ENCODE measurements around the gene SNX30. TPM values are rescaled to one million over a fixed set of nuclear protein-coding genes. Genes with fewer than 3 reads are reported as not detected.
A peak's percentile ranks its signal among the peaks of the same experiment; 100 is the strongest.

The SNX30 gene
- total RNA-seq, 4 donors from 2014 or later, result 6.2 to 18.2 (median 10.4) TPM

DNA sequence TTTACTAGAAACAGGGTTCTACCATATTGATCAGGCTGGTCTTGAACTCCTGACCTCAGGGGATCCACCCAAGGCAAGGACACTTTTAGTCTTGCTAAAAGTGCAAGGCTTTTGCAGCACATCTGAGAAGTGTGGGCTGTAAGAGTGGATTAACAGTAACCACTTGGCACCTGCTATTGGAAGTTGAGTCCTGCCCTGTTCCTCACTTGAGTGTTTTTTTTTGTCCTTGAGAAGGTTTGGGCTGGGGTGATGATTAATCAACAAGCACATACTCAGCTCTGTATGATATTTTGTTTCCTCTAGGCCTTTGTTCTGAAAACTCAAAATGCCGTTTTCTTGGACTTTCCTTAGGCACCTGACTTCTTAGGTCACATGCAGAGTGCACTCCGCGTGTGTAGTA is 37.4 kb downstream of the SNX30 start:
- no peaks in the 10 kb centered on the region for H3K9me3 ChIP-seq
- H3K27me3 ChIP-seq, result no peaks in the 10 kb centered on the region
- no peak for ATAC-seq
- no peak overlapping the region for H3K27ac ChIP-seq
- no peak overlapping the region for H3K4me3 ChIP-seq
- H3K36me3 ChIP-seq, result no peaks in the 10 kb centered on the region
- peaks cover 4 to 32% (median 8%) of the 10 kb centered on the region in 3 donors for H3K4me1 ChIP-seq
- TF ChIP-seq POLR2A (IDR thresholded peaks at IDR 0.05) (no peak), EP300 (IDR thresholded peaks at IDR 0.05) (no peak), POLR2AphosphoS5 (IDR thresholded peaks at IDR 0.05) (no peak)
- TF ChIP-seq, protein P1, sequence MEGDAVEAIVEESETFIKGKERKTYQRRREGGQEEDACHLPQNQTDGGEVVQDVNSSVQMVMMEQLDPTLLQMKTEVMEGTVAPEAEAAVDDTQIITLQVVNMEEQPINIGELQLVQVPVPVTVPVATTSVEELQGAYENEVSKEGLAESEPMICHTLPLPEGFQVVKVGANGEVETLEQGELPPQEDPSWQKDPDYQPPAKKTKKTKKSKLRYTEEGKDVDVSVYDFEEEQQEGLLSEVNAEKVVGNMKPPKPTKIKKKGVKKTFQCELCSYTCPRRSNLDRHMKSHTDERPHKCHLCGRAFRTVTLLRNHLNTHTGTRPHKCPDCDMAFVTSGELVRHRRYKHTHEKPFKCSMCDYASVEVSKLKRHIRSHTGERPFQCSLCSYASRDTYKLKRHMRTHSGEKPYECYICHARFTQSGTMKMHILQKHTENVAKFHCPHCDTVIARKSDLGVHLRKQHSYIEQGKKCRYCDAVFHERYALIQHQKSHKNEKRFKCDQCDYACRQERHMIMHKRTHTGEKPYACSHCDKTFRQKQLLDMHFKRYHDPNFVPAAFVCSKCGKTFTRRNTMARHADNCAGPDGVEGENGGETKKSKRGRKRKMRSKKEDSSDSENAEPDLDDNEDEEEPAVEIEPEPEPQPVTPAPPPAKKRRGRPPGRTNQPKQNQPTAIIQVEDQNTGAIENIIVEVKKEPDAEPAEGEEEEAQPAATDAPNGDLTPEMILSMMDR (IDR thresholded peaks at IDR 0.05), result no peak
- WGBS, 2 donors (ENCODE audit: low coverage in 1 of 2), result 90% methylated on average over 2 of the region's 3 CpGs; no CpG with 5 or more reads in 1 of the 2 donors

DNA sequence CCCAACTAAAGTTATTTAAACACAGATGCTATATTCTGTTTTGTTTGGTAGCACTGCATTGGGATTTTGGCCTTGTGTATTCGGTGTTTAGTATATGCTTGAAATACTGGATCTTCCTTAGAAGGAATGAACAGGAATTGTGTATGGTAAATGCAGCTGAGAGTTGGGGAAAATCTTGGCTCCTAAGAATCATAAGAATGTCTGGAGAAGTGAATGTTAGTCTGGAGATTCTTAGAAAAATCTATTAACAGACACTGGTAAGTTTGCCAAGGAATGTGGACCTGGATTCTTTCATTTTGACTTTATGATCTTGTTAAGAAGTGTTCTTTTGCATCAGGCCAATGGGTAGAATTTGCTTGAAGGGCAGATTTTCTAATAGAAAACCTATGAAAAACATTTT is 38.9 kb downstream of the SNX30 start:
- no peaks in the 10 kb centered on the region for H3K27me3 ChIP-seq
- no peaks in the 10 kb centered on the region for H3K36me3 ChIP-seq
- no peaks in the 10 kb centered on the region for H3K9me3 ChIP-seq
- WGBS, 2 donors (ENCODE audit: low coverage in 1 of 2), result 27% methylated on average over 1 of the region's 1 CpG
- peaks cover 4 to 33% (median 8%) of the 10 kb centered on the region in 3 donors for H3K4me1 ChIP-seq
- no peak overlapping the region for H3K4me3 ChIP-seq
- peak overlapping the region in 3 of 4 donors; percentile 14 to 67 (median 53) for H3K27ac ChIP-seq
- peak; percentile 31 for ATAC-seq
- no peak for TF ChIP-seq POLR2A (IDR thresholded peaks at IDR 0.05)
- TF ChIP-seq, protein P1 (IDR thresholded peaks at IDR 0.05), result no peak
- TF ChIP-seq POLR2AphosphoS5 (IDR thresholded peaks at IDR 0.05), result peak; percentile 45

DNA sequence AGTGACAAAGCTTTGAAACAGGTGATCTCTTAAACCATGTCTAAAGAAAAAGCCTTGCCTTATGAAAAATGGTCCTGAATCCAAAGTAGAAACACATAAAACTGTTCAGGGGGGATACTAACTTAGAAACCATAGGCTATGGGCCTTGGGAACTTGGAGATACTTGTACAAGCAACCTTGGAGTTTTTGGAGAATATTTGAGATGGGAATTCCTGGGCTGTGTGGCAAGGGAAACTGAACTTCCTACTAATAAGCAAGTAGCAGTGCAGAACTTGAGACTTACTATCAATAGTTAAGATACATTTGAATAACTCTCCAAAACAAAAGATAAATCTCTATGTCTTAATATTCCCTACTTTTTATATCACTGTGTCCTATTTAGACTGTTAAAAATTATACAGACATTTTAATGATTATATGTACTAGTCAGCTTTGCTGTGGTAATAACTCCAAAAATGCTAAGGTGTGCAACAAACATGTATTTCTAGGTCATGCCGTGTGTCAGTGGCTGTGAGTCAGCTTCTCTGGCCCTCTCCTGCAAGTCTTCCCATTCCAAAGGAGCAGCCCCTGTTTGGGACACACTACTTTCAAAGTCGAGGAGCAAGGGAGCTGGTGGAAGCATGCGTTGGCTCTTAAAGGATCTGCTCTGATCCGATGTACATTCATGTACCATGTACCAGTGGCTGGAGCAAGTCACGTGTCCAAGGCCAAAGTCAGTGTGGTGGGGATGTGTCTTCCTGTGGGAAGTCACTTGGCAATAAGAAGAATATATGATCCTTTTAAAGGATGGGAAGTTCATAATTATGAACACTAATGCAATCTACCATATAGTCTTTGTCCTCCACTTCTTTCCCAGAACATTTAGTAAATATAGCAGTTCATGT is 39.6 kb downstream of the SNX30 start:
- 46 to 81% methylated on average over 3 to 5 of the region's 5 CpGs for WGBS, 2 donors (ENCODE audit: low coverage in 1 of 2)
- Histone ChIP-seq H3K4me1 (peaks cover 4 to 26% (median 8%) of the 10 kb centered on the region in 3 donors), H3K36me3 (no peaks in the 10 kb centered on the region), H3K4me3 (no peak overlapping the region), H3K9me3 (no peaks in the 10 kb centered on the region), H3K27ac (peak overlapping the region in 3 of 4 donors; percentile 14 to 67 (median 53)), H3K27me3 (no peaks in the 10 kb centered on the region)
- ATAC-seq, result no peak
- no peak for TF ChIP-seq POLR2A (IDR thresholded peaks at IDR 0.05)
- TF ChIP-seq, protein P1 (IDR thresholded peaks at IDR 0.05), result no peak
- no peak for TF ChIP-seq POLR2AphosphoS5 (IDR thresholded peaks at IDR 0.05)
- no peak for TF ChIP-seq EP300 (IDR thresholded peaks at IDR 0.05)

DNA sequence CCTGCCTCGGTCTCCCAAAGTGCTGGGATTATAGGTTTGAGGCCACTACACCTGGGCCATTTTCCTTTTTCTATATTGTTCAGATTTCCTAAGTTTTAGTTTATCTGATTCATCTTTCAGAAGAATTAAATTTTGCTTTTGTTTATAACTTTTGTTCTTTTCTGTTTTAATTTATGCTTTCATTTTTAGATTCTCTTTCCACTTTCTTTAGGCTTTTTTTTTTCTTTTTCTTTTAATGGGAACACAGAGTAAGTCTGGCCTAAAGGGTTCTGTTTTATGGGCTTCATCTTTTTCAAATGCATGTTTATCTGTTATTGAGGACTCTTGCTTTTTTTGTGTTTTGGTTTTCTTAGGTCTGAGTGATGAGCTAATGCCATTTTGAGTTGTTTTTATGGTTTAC is 42.1 kb downstream of the SNX30 start:
- TF ChIP-seq POLR2A (IDR thresholded peaks at IDR 0.05), result no peak
- TF ChIP-seq EP300 (IDR thresholded peaks at IDR 0.05), result no peak
- TF ChIP-seq, protein P1 (IDR thresholded peaks at IDR 0.05), result no peak
- TF ChIP-seq POLR2AphosphoS5 (IDR thresholded peaks at IDR 0.05), result no peak
- Histone ChIP-seq H3K27me3 (no peaks in the 10 kb centered on the region), H3K27ac (no peak overlapping the region), H3K36me3 (no peaks in the 10 kb centered on the region), H3K4me1 (peaks cover 4 to 38% (median 8%) of the 10 kb centered on the region in 3 donors), H3K9me3 (no peaks in the 10 kb centered on the region), H3K4me3 (no peak overlapping the region)
- WGBS, 2 donors (ENCODE audit: low coverage in 1 of 2), result 90% methylated on average over 1 of the region's 1 CpG; no CpG with 5 or more reads in 1 of the 2 donors
- no peak for ATAC-seq

Data from gastroesophageal sphincter (tissue), 4 donors.